ENCODE measurements around the gene GOT2.

DNA sequence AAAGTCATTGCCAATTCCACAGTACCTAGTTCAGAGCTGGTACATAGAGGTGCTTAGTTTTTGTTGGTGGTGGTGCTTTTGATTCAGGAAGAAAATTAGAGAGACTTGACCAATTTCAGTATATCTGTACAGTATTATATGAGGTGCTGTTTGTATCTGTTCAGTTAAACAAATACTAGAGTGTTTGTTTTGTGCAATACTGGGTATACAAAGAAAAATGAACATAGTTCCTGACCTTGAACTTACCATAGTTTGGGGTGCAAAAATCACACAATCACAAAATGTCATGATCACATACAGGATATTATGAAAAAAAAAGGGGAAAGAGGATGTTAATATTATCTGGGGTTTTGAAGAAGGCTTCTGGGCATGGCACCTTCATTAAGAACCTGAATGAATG, 39.8 kb upstream of the GOT2 start:
- TF ChIP-seq, protein P1, sequence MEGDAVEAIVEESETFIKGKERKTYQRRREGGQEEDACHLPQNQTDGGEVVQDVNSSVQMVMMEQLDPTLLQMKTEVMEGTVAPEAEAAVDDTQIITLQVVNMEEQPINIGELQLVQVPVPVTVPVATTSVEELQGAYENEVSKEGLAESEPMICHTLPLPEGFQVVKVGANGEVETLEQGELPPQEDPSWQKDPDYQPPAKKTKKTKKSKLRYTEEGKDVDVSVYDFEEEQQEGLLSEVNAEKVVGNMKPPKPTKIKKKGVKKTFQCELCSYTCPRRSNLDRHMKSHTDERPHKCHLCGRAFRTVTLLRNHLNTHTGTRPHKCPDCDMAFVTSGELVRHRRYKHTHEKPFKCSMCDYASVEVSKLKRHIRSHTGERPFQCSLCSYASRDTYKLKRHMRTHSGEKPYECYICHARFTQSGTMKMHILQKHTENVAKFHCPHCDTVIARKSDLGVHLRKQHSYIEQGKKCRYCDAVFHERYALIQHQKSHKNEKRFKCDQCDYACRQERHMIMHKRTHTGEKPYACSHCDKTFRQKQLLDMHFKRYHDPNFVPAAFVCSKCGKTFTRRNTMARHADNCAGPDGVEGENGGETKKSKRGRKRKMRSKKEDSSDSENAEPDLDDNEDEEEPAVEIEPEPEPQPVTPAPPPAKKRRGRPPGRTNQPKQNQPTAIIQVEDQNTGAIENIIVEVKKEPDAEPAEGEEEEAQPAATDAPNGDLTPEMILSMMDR (IDR thresholded peaks at IDR 0.05; ENCODE audit: poor library complexity, severe bottlenecking) = no peak
- TF ChIP-seq POLR2AphosphoS5 (IDR thresholded peaks at IDR 0.05) = no peak
- no peak for TF ChIP-seq EZH2 (IDR thresholded peaks at IDR 0.05; ENCODE audit: borderline replicate concordance, insufficient read depth, low read length, poor library complexity, severe bottlenecking)
- TF ChIP-seq EP300 (conservative IDR thresholded peaks at IDR 0.05; ENCODE audit: poor library complexity, severe bottlenecking) = no peak
- TF ChIP-seq, protein P2, sequence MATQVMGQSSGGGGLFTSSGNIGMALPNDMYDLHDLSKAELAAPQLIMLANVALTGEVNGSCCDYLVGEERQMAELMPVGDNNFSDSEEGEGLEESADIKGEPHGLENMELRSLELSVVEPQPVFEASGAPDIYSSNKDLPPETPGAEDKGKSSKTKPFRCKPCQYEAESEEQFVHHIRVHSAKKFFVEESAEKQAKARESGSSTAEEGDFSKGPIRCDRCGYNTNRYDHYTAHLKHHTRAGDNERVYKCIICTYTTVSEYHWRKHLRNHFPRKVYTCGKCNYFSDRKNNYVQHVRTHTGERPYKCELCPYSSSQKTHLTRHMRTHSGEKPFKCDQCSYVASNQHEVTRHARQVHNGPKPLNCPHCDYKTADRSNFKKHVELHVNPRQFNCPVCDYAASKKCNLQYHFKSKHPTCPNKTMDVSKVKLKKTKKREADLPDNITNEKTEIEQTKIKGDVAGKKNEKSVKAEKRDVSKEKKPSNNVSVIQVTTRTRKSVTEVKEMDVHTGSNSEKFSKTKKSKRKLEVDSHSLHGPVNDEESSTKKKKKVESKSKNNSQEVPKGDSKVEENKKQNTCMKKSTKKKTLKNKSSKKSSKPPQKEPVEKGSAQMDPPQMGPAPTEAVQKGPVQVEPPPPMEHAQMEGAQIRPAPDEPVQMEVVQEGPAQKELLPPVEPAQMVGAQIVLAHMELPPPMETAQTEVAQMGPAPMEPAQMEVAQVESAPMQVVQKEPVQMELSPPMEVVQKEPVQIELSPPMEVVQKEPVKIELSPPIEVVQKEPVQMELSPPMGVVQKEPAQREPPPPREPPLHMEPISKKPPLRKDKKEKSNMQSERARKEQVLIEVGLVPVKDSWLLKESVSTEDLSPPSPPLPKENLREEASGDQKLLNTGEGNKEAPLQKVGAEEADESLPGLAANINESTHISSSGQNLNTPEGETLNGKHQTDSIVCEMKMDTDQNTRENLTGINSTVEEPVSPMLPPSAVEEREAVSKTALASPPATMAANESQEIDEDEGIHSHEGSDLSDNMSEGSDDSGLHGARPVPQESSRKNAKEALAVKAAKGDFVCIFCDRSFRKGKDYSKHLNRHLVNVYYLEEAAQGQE (IDR thresholded peaks at IDR 0.05; ENCODE audit: borderline replicate concordance) = no peak
- TF ChIP-seq RAD21 (conservative IDR thresholded peaks at IDR 0.05) = no peak
- no peak for TF ChIP-seq SMC3 (conservative IDR thresholded peaks at IDR 0.05; ENCODE audit: poor library complexity)
- TF ChIP-seq TAF1 (IDR thresholded peaks at IDR 0.05; ENCODE audit: low read depth) = no peak
- TF ChIP-seq MXI1 (conservative IDR thresholded peaks at IDR 0.05; ENCODE audit: poor library complexity, severe bottlenecking) = no peak
